A549 (cell line): ENCODE data around the gene ZNF511.

Experiments used
- BHLHE40 ChIP-seq: IDR thresholded peaks from 2 replicates; pipeline ENCODE4 v1.6.1; 2012; ENCODE audit warnings: low read depth, low read length, inconsistent platforms
- CHD4 ChIP-seq: fragments of 200-600 bp; sonication (generic); IDR thresholded peaks from 2 replicates; pipeline ENCODE4 v1.6.1; 2016; ENCODE audit warnings: antibody characterized with exemption, mild to moderate bottlenecking, borderline replicate concordance
- HDAC2 ChIP-seq: fragments of 200-600 bp; sonication (generic); IDR thresholded peaks from 2 replicates; pipeline ENCODE4 v1.6.1; 2016
- JUN ChIP-seq, 2 experiments: fragments of >200 bp; sonication (Bioruptor Twin); formaldehyde crosslinking; IDR thresholded peaks; 2 replicates in 1 of 2; 3 replicates in 1 of 2; pipeline ENCODE4 v1.6.1; 2016 to 2017
- MYC ChIP-seq: IDR thresholded peaks from 2 replicates; pipeline ENCODE4 v1.6.1; 2012; ENCODE audit warnings: mild to moderate bottlenecking, inconsistent platforms, low read length, improper control_type of control experiment, borderline replicate concordance
- PHF8 ChIP-seq: fragments of 200-600 bp; sonication (generic); IDR thresholded peaks from 2 replicates; pipeline ENCODE4 v1.6.1; 2016; ENCODE audit warnings: low read depth, mild to moderate bottlenecking, antibody characterized with exemption, moderate library complexity, borderline replicate concordance
- POLR2A ChIP-seq: IDR thresholded peaks from 2 replicates; pipeline ENCODE4 v1.6.1; 2012; ENCODE audit warnings: mild to moderate bottlenecking, low read length
- RARB ChIP-seq: fragments of 250-450 bp; sonication (Bioruptor Pico); IDR thresholded peaks from 2 replicates; pipeline ENCODE4 v1.8.0; 2021; ENCODE audit warnings: mild to moderate bottlenecking, moderate library complexity
- RCOR1 ChIP-seq: fragments of 150-350 bp; IDR thresholded peaks from 2 replicates; pipeline ENCODE4 v1.6.1; 2014; ENCODE audit warnings: antibody characterized with exemption, low read length, low read depth
- SMC3 ChIP-seq: fragments of >200 bp; sonication (Bioruptor Twin); formaldehyde crosslinking; IDR thresholded peaks from 3 replicates; pipeline ENCODE4 v1.6.1; 2018; ENCODE audit warnings: inconsistent platforms
- TF ChIP-seq, protein P1 (sequence below): IDR thresholded peaks from 2 replicates; pipeline ENCODE4 v1.6.1; 2012
- TF ChIP-seq, protein P2 (sequence below): fragments of >200 bp; sonication (Bioruptor Twin); formaldehyde crosslinking; IDR thresholded peaks from 3 replicates; pipeline ENCODE4 v1.5.1; 2016
- TF ChIP-seq, protein P3 (sequence below): fragments of >200 bp; sonication (Bioruptor Twin); formaldehyde crosslinking; IDR thresholded peaks from 2 replicates; pipeline ENCODE4 v1.6.1; 2016

GRCh38 chr10:133306097-133306476 lies 2.6 kb upstream of the ZNF511 start:
- TF ChIP-seq, protein P1, sequence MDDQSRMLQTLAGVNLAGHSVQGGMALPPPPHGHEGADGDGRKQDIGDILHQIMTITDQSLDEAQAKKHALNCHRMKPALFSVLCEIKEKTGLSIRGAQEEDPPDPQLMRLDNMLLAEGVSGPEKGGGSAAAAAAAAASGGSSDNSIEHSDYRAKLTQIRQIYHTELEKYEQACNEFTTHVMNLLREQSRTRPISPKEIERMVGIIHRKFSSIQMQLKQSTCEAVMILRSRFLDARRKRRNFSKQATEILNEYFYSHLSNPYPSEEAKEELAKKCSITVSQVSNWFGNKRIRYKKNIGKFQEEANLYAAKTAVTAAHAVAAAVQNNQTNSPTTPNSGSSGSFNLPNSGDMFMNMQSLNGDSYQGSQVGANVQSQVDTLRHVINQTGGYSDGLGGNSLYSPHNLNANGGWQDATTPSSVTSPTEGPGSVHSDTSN: no peak
- TF ChIP-seq POLR2A (no peak), MYC (no peak), BHLHE40 (no peak), RARB (CRISPR knock-in tag) (no peak), PHF8 (no peak), CHD4 (no peak), RCOR1 (no peak), JUN (IDR thresholded peaks at IDR 0.05) (no peak), SMC3 (no peak), HDAC2 (no peak)
- TF ChIP-seq, protein P2, sequence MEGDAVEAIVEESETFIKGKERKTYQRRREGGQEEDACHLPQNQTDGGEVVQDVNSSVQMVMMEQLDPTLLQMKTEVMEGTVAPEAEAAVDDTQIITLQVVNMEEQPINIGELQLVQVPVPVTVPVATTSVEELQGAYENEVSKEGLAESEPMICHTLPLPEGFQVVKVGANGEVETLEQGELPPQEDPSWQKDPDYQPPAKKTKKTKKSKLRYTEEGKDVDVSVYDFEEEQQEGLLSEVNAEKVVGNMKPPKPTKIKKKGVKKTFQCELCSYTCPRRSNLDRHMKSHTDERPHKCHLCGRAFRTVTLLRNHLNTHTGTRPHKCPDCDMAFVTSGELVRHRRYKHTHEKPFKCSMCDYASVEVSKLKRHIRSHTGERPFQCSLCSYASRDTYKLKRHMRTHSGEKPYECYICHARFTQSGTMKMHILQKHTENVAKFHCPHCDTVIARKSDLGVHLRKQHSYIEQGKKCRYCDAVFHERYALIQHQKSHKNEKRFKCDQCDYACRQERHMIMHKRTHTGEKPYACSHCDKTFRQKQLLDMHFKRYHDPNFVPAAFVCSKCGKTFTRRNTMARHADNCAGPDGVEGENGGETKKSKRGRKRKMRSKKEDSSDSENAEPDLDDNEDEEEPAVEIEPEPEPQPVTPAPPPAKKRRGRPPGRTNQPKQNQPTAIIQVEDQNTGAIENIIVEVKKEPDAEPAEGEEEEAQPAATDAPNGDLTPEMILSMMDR: no peak
- TF ChIP-seq, protein P3, sequence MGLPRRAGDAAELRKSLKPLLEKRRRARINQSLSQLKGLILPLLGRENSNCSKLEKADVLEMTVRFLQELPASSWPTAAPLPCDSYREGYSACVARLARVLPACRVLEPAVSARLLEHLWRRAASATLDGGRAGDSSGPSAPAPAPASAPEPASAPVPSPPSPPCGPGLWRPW: no peak
